GM10266 (cell line): ENCODE data around the gene DTD1.

Experiments
- DNase-seq: peaks from one replicate; pipeline ENCODE4 v3.0.0; 2012; ENCODE audit errors: extremely low spot score
- TF ChIP-seq, protein P1 (sequence below): IDR thresholded peaks from 2 replicates; pipeline ENCODE4 v1.5.1; 2012; ENCODE audit warnings: mild to moderate bottlenecking, low read depth; ENCODE audit not compliant: control insufficient read depth, insufficient read depth; ENCODE audit errors: missing control alignments

DTD1 gene, protein sequence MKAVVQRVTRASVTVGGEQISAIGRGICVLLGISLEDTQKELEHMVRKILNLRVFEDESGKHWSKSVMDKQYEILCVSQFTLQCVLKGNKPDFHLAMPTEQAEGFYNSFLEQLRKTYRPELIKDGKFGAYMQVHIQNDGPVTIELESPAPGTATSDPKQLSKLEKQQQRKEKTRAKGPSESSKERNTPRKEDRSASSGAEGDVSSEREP

DNA sequence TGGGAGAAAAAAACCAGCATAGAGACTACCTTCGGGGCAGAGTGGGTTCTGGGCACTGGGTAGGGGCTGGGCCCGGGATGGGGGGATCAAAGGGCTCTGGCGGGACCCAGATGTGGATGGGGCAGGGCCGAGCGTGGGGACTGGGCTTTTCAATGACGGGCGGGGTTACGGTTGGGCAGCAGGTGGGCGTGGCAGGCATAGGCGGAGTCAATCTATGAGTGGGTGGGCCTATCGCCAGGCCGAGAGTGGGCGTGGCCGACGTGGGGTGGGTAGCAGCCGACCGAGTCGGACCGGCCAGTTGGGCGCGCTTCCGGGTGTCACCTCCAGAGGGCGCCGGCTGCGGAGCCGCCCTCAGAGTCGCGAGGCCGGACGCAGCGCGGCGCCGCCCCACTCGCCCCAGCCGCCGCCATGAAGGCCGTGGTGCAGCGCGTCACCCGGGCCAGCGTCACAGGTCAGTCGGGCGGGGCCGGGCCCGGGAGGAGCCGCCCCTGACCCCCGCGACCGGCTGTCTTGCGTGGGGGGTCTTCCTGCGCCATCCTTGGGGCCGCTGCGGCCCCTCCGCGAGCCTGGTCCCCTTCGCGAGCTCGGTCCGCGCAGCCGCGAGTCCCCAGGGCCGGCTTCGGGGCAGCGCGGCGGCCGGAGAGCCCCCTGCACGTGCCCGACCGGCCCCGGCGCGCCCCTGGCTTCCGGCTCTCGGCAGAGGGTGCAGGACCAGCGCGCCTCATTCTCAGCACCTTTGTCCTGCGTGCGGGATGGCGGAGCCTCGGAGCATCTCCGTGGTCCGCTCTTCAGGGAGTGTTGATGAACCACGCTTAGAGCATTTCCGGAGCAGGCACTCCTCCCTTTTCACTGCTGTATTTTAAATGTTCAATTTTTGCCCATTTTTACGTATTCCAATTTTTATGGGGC is at the start of gene DTD1:
TSS of gene DTD1 (plus strand) at position 390 of the 909 bp plus-strand sequence. CDS start at position 409, 19 bp downstream.
- TF ChIP-seq, protein P1, sequence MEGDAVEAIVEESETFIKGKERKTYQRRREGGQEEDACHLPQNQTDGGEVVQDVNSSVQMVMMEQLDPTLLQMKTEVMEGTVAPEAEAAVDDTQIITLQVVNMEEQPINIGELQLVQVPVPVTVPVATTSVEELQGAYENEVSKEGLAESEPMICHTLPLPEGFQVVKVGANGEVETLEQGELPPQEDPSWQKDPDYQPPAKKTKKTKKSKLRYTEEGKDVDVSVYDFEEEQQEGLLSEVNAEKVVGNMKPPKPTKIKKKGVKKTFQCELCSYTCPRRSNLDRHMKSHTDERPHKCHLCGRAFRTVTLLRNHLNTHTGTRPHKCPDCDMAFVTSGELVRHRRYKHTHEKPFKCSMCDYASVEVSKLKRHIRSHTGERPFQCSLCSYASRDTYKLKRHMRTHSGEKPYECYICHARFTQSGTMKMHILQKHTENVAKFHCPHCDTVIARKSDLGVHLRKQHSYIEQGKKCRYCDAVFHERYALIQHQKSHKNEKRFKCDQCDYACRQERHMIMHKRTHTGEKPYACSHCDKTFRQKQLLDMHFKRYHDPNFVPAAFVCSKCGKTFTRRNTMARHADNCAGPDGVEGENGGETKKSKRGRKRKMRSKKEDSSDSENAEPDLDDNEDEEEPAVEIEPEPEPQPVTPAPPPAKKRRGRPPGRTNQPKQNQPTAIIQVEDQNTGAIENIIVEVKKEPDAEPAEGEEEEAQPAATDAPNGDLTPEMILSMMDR: peak; percentile 75
- DNase-seq: peak; percentile 93

DNA sequence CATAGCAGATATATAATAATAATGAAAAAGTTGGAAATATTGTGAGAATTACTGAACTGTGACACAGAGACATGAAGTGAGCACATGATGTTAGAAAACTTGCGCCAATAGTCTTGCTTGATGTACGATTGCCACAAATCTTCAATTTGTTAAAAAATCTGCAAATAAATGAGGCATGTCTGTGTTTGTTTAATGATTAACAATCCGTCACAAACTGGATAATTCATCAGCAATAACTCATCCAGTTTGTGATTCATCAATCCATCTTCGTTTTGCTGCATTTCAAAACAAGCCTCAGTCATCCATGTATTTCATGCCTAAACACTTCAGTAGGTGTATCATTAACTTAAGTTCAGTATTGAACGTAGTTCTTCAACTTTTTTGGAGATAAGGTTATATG is 46.1 kb upstream of the DTD1 start:
- TF ChIP-seq, protein P1: no peak
- no peak for DNase-seq

DNA sequence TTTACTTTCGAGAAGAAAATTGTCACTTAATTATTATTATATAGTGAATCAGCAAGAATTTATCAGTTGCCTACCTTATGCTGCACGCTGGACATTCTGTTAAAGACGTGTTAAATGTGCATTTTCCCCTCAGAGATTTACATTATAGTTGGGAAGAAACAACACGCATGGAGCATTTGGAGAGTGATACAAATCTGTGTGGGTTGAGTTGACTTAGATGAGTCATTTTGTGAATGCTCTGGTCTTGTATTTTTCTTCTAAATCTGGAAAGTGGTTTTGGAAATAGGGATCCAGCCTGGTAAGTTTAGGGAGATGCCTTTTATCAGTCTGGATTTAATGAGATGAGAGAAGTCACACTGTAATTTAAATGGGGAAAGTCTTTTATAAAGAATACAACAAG is 44.6 kb upstream of the DTD1 start:
- TF ChIP-seq, protein P1: no peak
- DNase-seq: no peak

DNA sequence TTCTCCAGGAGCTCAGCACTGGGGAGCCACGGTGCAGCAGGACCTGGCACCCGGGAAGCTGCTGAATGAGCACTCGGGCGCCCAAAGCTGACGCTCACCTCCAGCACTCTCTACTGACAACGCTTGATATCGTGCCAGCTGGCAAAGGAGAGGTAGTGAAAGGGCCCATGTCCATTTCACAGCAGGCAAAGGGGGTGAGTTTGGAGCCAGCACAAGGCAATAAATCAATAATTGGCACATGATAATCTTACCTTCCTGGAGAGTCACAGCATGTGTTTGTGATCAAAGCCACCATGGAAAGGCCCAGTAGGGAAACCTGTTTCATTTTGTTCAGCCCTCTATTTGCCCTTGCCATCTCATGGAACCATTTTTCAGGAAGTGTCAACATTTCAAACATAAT is 43.9 kb upstream of the DTD1 start:
- DNase-seq: no peak
- TF ChIP-seq, protein P1: no peak

DNA sequence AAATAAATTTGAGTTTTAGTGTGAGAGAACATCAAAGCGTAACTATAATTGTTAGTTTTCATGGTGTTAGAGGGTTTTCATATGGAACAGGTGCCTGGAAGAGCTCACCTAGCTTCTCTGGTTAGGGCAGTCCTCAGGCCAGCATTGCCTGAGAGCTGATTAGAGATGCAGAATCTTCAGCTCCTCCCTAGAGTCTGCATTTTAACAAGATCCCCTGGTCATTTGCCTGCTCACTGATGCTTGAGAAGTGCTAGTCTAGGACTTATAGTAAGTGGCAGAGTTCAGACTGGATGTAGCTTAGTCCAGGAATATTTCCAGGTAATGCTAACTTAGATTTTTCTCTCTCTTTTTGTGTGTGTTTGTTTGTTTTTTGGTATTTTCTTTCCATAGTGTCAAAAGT is 42.3 kb upstream of the DTD1 start:
- no peak for DNase-seq
- TF ChIP-seq, protein P1: no peak

DNA sequence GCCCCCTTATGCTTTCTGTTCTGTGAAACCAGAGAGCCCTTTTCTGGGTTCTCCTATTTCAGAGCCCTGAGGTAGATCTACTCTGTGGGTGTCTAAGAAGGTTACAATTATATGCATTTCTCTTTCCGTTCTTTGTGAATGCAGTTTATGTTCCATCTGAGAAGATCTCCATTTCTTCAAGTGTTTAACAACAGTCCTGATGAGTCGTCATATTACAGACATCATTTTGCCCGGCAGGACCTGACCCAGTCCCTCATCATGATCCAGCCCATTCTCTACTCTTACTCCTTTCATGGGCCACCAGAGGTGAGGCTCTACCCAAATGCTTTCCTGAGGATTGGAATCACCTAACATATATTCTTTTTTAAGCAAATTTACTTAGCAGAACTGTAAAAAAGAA is 39.4 kb upstream of the DTD1 start:
- TF ChIP-seq, protein P1: no peak
- DNase-seq: no peak

DNA sequence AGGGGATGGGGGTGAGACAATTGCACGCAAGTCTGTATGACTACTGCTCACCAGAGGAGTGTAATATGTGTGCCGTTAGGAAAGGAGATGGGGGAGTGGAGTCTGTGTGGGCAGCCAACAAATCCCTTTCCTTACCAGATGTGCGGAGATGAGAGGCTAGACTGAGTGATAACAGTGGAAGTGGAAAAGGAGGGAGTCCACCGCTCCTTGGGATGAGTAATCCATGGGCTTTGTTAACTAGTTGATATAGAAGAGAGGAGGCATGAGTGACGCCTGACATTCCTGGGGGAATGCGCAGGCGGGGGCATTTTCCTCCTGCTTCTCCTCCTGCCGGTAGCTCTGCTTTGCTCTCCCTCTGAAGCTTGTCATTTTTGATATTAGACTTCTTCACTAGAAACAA is 34.1 kb upstream of the DTD1 start:
- no peak for DNase-seq

More for the DNA sequence above, 34.1 kb upstream of the DTD1 start:
- TF ChIP-seq, protein P1: no peak
